Esophagus mucosa (tissue), 1 donor: ENCODE results near the gene ROR1. TPM values are rescaled to one million over a fixed set of nuclear protein-coding genes. Genes with fewer than 3 reads are reported as not detected.

Experiments
- ATAC-seq: fragments of 200-7000 bp; cut with Tn5 transposase; one replicate; pipeline ENCODE4 v1.9.1; 2020
- total RNA-seq: library from RNA; stranded (reverse); gene quantifications from one replicate; pipeline ENCODE4 v1.2.4, GENCODE V29; 2023
- donor health status: DM: yes; HTN: yes; CAD: no.

ROR1 gene
- total RNA-seq, 1 donor from 2014 or later = 4.4 TPM

DNA sequence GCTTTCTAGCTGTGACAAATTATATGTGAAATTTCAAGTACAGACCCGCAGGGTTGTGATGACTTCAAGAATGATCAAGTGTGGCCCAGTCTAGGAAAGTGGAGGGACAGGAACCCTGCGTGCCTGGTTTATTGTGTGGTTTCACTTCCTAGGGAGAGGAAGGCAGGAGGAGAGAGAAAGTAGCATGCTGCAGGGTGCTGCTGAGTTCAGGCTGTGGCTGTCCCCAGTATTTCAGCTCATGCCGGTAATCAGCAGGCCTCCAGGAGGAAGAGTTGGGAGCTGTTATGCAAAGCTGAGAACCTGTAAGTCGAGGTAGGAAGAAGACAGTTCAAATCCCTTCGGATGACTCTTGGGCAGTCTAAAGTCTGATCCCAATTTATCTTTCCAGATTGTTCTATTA is 140.4 kb downstream of the ROR1 start:
- ATAC-seq = peak; percentile 63

DNA sequence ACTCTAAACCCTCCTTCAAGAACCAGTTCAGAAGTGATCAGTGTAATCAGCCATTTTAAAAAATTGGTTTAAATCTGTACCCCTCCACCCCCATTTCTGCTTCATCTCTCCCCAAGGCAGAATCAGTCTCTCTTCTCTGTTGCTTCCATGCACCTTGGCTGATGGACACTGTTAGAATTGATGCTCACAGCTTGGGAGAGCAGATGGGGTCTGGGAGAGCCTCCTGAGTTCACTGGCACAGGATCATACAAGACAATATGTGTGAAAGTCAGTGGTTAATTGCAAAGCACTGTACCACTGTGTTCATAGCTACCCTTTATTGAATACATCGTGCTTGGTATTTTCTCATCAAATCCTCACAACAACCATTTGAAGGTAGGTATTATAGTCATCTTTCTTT is 140.9 kb downstream of the ROR1 start:
- ATAC-seq = no peak

DNA sequence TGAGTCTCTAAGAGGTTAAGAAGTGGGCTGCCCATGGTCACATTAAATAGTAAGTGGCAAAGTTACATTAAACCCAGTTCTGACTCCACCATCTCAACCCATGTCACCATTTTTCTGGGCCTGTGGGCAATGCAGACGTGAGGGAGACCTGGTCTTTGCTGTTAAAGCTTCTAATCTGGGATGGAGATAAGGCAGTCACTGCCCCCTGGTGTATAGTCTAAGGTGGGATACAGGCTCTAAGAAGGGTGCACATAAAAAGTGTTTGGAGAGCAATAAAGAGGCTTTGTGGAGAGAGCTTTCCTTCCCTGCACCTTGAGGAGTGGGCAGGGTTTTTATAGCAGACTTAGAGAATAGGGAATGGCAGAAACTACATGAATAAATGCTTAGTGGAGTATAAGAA is 141.3 kb downstream of the ROR1 start:
- no peak for ATAC-seq

DNA sequence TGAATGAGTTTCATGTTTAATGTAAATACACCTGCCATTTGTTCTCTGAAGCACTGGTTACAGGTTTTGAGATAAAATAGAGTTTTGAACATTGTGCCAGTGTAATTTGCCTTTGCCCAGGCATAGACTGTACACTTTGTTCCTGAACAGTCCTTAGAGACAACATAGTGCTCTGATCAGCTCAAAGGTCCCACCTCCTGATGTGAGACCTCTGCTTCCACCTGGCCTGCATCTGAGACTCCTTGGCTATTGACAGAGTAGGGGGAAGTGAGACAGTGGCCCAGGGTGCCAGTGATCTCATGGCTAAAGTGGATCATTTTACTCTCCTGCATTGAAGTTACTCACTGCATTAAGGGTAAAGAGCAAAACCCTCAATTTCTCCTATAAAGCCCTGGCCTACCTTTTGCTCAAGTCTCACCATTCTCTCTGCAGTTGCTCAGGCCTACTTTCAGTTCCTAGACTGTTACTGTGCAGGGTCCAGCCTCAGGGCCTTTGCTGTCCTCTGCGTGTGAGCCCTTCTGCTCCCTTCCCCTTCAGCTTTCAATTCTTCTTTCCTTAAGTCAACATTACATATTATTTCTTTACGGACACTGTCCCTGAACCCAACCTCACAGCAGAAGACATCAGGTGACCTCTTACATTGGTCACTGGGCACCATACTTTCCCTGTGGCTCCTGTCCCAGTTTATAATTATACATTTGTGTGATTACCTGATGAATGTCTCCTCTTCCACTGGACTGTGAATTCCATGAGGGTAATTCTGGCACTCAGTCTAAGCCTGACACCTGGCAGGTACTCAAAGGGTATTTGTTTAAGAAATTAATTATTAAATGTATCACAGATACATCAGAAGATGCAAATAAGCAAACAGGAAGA is 142.9 kb downstream of the ROR1 start:
- no peak for ATAC-seq

DNA sequence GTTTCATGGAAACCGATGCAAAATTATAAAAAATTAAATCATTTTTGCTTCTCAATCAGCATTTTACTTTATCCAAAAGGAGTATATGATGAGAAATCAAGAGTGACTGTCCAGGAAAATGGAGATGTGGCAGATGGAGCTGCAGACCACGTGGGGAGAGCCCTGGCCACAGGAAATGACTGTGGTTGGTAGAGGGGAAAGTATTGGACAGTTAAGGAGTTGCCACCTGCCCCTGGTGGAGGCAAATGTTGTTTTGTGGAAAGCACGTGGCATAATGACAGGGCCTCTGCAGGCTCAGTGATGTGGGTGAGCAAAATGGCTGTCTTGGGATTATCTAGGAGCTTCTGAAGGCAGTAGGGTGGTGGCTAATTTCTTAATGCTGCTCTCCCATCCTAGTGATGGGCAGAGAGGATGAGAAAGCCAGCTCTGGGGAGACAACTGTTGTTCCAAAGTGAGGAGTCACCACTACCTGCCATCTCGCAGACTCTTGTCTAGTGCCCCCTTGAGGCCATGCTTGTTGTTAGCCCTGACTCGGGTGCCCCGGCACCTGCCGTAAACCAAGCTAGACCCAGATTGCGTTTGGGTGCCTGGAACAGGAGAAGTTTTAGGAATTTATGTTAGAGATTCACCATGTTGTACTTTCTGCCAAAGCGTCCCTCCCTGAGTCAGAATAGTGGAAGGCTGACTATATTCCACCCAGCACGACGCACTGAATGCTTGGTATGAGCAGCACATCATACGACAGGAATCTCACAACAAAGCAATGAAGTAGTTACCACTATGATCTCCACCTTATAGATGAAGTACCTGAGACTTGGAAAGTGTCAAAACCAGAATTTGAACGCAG is 144.0 kb downstream of the ROR1 start:
- peak; percentile 47 for ATAC-seq

- ATAC-seq = no peak
Observed at GRCh38 chr1:63918418-63918945, 144.7 kb downstream of the ROR1 start.

DNA sequence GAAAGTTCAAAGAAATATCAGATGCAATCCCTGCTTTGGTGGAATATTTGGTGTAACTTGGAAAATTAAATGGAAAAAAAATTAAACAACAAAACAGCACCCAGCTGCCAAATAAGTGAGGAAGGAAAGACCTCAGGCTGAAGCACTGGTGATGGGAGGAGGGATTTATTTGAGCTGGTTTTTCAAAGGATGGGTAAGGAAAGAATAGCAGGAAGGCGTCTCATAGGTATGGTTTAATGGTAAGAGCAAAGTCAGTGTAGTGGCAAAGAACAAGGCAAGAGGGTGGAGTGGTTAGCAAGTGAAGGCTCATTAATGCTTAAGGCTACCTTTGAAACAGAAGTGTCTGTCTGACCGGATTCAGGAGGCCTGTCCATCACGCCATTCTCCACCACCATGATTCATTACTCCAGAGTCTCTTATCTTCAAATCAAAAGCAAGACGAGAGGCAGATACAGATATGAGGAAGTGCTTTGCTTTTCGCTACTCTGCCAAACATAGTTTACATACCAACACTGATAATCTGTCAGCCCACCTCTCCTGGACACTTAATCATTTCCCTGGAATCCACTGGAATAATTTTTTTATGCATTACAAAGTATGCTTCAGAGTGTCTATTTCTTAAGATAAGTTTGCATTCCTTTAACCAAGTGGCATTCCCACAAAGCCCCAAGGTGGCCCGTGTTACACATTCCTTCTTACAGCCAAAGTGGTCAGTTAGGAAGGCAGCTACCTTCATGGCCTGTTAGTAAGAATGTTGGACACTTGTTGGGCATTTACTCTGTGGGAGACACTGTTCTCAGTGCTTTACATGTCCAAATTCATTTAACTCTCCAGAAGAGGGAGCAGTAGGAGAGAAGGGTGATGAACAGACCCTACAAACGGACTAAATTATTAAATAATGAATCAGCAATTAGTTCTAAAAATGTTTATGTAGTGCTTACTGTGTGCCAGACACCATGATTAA is 146.6 kb downstream of the ROR1 start:
- no peak for ATAC-seq

DNA sequence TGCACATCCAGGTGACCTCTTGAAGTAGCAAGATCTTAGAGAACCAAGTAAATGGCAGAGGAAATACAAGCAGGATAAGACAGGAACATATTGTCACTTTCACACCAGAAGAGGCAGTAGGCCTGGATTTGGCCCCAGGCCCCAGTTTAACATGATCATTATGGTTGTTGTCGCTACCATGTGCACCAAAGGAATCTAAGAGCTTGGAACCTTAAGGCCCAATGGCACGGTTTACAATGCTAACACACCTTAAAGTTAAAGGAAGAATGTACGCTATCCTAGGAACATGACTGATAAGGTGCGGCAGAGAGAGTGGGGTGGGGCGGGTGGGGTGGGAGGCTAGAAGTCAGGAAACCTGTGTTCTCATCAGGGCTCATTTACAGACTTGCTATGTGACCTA is 147.5 kb downstream of the ROR1 start:
- no peak for ATAC-seq

DNA sequence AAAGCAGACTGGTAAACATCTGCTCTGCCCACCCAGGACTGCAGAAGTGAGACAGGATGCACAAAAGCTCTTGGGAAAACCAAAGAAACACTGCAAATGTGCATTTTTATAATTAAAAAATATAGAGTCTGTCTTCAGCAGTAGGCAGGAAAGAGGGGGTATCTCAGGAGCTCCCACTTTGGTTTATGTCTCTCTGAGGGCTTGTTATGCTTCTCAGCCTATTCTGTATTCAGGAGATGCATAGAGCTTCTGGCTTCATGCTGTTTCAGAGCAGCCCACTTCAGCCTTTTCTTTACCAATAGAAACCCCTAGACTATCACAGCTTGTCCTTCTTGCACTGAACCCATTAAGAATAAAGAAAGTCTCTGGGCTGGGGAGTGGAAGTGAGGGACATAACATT is 148.0 kb downstream of the ROR1 start:
- ATAC-seq = no peak

GRCh38 chr1:63922848-63923247 is 149.0 kb downstream of the ROR1 start:
- no peak for ATAC-seq

GRCh38 chr1:63923302-63923701 is 149.5 kb downstream of the ROR1 start:
- ATAC-seq = no peak

GRCh38 chr1:63924600-63924999 is 150.8 kb downstream of the ROR1 start:
- no peak for ATAC-seq

GRCh38 chr1:63928186-63929105 is 154.6 kb downstream of the ROR1 start:
- no peak for ATAC-seq

DNA sequence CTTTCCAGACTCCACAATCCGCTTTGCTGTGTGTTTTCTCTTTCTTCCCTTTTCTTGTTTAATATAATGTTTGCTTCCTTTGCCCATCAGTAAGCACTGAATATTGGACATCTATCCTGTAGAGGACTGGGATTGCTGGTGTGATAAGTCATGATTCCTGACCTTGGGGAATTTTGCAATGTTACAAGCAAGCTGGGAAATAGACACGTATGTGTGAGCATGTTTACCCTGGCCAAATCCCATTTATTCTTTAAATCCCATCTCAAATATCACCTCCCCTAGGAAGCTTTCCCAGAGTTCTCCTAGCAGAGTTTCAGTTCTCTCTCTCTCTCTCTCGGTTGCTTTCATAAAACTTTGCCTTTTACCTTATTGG is 155.3 kb downstream of the ROR1 start:
- ATAC-seq = no peak

- no peak for ATAC-seq
Observed at GRCh38 chr1:63931468-63931867, 157.7 kb downstream of the ROR1 start.

DNA sequence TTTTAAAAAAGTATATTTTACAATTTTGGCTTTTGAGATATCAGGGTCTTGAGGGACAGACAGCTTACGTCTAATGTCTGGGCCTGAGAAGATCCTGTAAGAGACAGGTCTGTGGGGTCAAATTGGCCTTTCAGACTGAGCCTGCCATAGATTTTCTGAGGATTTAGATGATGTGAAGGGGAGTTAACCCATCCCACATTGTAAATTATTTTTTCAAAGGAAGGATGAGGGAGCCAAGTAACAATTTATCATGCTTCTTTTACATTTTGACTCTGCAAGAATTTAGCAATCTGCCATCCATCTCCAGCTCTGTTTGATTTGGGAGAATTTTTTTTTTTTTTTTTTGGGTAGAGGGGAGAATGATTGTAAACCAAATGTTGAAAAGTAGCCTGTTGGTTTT is 160.9 kb downstream of the ROR1 start:
- no peak for ATAC-seq

GRCh38 chr1:63935143-63935542 is 161.3 kb downstream of the ROR1 start:
- ATAC-seq = peak; percentile 59

GRCh38 chr1:63935553-63935952 is 161.7 kb downstream of the ROR1 start:
- ATAC-seq = no peak

DNA sequence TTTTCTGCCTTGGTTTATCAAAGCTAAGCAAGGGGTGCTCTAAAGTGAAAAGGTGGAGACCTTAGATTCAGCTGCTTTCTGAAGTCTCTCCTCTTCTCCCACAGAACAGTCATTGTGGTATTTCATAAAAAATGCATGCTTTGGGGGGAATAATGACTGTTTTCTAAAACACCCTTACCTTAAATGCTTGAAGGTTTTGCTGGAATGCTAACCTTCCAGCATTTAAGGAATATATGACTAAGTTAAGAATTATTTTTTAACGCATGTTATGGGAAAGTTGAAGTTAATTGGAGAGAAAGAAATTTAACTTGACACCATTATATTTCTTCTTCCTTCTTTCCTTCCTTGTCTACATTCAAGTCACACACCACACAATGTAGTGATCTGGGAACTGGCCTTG is 162.5 kb downstream of the ROR1 start:
- no peak for ATAC-seq

- ATAC-seq = no peak
Observed at GRCh38 chr1:63936801-63937200, 163.0 kb downstream of the ROR1 start.

- ATAC-seq = no peak
Observed at GRCh38 chr1:63937461-63938022, 163.7 kb downstream of the ROR1 start.
